ENCODE measurements around the gene NLRC5.
A peak's percentile ranks its signal among the peaks of the same experiment; 100 is the strongest.

NLRC5 gene

DNA sequence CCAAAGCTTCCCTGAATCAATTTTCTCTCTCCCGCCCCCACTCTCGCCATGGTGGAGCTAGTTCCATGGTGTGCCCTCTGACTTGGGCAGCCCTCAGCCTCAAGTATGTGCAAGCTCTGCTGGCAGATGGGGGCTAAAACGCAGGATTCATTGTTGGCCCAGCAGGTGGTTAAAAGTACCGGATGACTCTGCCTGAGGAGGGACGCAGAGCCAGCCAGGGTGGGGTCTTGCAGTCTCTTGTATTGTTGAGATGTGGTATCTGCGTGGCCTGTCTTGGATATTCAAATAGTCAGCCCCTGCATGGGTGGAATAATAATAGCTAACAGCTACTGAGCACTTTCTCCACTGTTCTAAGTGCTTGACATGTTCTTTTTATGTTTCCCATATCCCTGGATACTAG lies 66.3 kb downstream of the NLRC5 start (continued):
- TF ChIP-seq, protein P1, sequence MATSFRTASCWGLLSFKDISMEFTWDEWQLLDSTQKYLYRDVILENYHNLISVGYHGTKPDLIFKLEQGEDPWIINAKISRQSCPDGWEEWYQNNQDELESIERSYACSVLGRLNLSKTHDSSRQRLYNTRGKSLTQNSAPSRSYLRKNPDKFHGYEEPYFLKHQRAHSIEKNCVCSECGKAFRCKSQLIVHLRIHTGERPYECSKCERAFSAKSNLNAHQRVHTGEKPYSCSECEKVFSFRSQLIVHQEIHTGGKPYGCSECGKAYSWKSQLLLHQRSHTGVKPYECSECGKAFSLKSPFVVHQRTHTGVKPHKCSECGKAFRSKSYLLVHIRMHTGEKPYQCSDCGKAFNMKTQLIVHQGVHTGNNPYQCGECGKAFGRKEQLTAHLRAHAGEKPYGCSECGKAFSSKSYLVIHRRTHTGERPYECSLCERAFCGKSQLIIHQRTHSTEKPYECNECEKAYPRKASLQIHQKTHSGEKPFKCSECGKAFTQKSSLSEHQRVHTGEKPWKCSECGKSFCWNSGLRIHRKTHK (tag by site-specific recombination; IDR thresholded peaks at IDR 0.05), result no peak
- no peak for TF ChIP-seq ZNF610 (tag by site-specific recombination; IDR thresholded peaks at IDR 0.05; ENCODE audit: borderline replicate concordance)
- no peak for TF ChIP-seq ZNF629 (tag by site-specific recombination; IDR thresholded peaks at IDR 0.05)
- TF ChIP-seq SETDB1 (IDR thresholded peaks at IDR 0.05; ENCODE audit: insufficient read length, low read length), result no peak
- TF ChIP-seq ZBTB7A (tag by site-specific recombination; IDR thresholded peaks at IDR 0.05; ENCODE audit: low read depth), result no peak

DNA sequence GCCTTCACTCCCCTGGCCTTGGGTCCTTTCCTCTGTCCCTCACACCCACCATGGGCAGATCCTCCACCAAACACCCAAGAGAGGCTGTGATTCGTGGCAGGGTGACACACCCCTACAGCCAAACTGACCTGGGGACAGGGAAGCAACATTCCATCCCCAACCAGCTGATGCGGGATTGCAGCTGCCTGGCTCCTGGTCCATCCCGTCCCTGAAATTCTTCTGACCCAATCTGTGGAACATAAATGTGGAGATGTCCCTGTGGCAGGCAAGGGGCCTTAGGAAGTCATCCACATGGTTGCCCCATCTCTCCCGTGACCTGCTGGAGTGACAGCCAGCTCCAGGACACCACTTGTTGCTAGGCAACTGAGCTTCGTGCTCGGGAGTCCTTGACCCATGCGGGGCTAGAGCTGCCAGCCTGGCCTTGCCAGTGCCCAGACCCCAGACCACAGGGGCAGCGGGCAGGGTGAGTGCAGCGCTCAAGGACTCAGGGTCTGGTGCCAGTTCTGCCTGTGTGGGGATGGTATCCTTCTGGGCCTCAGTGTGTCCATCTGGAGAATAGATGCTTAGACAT lies 69.0 kb downstream of the NLRC5 start:
- no peaks in the 10 kb centered on the region for H3K4me1 ChIP-seq (ENCODE audit: control insufficient read depth, insufficient read depth, low read length)

DNA sequence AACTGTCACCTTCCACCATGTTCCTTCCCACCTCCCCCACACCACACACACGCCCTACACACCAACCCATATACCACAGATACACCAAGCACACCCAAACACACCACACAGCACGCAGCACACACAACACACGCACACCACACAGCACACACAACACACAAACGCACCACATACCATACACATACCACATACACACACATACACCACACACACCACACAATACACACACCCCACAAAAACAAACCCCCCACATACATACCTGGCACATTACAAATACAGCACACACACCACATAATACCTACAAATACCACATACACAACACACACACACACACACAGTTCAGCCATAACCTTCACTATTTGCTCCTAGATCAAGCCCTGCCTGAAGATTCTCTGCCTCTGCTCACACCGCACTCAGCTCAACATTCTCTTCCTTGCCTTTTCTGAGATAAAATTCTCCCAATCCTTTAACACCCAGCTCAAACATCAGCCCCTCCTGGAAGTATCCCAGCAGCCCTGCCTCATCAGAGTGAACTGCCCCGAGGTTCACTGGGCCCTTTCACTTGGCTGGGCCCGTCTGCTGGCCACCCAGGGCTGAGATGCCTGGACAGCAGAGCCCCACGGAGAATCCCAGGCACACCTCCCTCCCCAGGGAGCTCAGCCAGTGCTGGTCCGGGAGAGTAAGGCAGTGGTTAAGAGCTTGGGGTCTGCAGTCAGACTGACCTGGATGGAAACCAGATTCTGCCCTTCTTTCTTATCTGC lies 71.1 kb downstream of the NLRC5 start:
- no peaks in the 10 kb centered on the region for H3K4me1 ChIP-seq (ENCODE audit: control insufficient read depth, insufficient read depth, low read length)
- H3K9me3 ChIP-seq (ENCODE audit: control insufficient read depth, insufficient read depth, low read depth, low read length), result no peaks in the 10 kb centered on the region
- TF ChIP-seq PRDM1 (tag by site-specific recombination; IDR thresholded peaks at IDR 0.05), result 0 out of 2 replicates have a peak, but pooled peaks have one; percentile 4
- TF ChIP-seq ZFP41 (tag by site-specific recombination; IDR thresholded peaks at IDR 0.05; ENCODE audit: borderline replicate concordance), result no peak
- peak; percentile 28; the same call in 1 of the 2 replicates for TF ChIP-seq ZNF211 (tag by site-specific recombination; IDR thresholded peaks at IDR 0.05; ENCODE audit: low read depth)
- TF ChIP-seq ZNF311 (tag by site-specific recombination; IDR thresholded peaks at IDR 0.05; ENCODE audit: borderline replicate concordance), result peak; percentile 53; the same call in 1 of the 2 replicates
- no peak for TF ChIP-seq REPIN1 (tag by site-specific recombination; IDR thresholded peaks at IDR 0.05; ENCODE audit: low read depth)
- TF ChIP-seq ZNF416 (tag by site-specific recombination; IDR thresholded peaks at IDR 0.05), result no peak
- TF ChIP-seq ZNF747 (tag by site-specific recombination; IDR thresholded peaks at IDR 0.05), result peak; percentile 87; the same call in 1 of the 2 replicates
- TF ChIP-seq, protein P2, sequence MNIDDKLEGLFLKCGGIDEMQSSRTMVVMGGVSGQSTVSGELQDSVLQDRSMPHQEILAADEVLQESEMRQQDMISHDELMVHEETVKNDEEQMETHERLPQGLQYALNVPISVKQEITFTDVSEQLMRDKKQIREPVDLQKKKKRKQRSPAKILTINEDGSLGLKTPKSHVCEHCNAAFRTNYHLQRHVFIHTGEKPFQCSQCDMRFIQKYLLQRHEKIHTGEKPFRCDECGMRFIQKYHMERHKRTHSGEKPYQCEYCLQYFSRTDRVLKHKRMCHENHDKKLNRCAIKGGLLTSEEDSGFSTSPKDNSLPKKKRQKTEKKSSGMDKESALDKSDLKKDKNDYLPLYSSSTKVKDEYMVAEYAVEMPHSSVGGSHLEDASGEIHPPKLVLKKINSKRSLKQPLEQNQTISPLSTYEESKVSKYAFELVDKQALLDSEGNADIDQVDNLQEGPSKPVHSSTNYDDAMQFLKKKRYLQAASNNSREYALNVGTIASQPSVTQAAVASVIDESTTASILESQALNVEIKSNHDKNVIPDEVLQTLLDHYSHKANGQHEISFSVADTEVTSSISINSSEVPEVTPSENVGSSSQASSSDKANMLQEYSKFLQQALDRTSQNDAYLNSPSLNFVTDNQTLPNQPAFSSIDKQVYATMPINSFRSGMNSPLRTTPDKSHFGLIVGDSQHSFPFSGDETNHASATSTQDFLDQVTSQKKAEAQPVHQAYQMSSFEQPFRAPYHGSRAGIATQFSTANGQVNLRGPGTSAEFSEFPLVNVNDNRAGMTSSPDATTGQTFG (tag by site-specific recombination; IDR thresholded peaks at IDR 0.05; ENCODE audit: borderline replicate concordance), result 0 out of 2 replicates have a peak, but pooled peaks have one; percentile 23
- peak; percentile 10; the same call in 1 of the 2 replicates for TF ChIP-seq KLF9 (tag by site-specific recombination; IDR thresholded peaks at IDR 0.05; ENCODE audit: low read depth)
- no peak for TF ChIP-seq ZNF510 (tag by site-specific recombination; IDR thresholded peaks at IDR 0.05; ENCODE audit: insufficient replicate concordance)
- TF ChIP-seq ZNF776 (tag by site-specific recombination; IDR thresholded peaks at IDR 0.05; ENCODE audit: borderline replicate concordance), result peak; percentile 44; the same call in 1 of the 2 replicates
- TF ChIP-seq ZNF157 (tag by site-specific recombination; IDR thresholded peaks at IDR 0.05), result peak; percentile 38; the same call in 1 of the 2 replicates
- TF ChIP-seq, protein P3, sequence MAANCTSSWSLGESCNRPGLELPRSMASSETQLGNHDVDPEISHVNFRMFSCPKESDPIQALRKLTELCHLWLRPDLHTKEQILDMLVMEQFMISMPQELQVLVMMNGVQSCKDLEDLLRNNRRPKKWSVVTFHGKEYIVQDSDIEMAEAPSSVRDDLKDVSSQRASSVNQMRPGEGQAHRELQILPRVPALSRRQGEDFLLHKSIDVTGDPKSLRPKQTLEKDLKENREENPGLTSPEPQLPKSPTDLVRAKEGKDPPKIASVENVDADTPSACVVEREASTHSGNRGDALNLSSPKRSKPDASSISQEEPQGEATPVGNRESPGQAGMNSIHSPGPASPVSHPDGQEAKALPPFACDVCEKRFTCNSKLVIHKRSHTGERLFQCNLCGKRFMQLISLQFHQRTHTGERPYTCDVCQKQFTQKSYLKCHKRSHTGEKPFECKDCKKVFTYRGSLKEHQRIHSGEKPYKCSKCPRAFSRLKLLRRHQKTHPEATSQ (tag by site-specific recombination; IDR thresholded peaks at IDR 0.05), result no peak
- 0 out of 2 replicates have a peak, but pooled peaks have one; percentile 28 for TF ChIP-seq EGR2 (tag by site-specific recombination; IDR thresholded peaks at IDR 0.05; ENCODE audit: low read depth)
- TF ChIP-seq ZNF521 (tag by site-specific recombination; IDR thresholded peaks at IDR 0.05), result peak; percentile 37; the same call in 1 of the 2 replicates
- TF ChIP-seq, protein P4, sequence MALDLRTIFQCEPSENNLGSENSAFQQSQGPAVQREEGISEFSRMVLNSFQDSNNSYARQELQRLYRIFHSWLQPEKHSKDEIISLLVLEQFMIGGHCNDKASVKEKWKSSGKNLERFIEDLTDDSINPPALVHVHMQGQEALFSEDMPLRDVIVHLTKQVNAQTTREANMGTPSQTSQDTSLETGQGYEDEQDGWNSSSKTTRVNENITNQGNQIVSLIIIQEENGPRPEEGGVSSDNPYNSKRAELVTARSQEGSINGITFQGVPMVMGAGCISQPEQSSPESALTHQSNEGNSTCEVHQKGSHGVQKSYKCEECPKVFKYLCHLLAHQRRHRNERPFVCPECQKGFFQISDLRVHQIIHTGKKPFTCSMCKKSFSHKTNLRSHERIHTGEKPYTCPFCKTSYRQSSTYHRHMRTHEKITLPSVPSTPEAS (tag by site-specific recombination; IDR thresholded peaks at IDR 0.05), result 0 out of 2 replicates have a peak, but pooled peaks have one; percentile 17
- TF ChIP-seq, protein P5, sequence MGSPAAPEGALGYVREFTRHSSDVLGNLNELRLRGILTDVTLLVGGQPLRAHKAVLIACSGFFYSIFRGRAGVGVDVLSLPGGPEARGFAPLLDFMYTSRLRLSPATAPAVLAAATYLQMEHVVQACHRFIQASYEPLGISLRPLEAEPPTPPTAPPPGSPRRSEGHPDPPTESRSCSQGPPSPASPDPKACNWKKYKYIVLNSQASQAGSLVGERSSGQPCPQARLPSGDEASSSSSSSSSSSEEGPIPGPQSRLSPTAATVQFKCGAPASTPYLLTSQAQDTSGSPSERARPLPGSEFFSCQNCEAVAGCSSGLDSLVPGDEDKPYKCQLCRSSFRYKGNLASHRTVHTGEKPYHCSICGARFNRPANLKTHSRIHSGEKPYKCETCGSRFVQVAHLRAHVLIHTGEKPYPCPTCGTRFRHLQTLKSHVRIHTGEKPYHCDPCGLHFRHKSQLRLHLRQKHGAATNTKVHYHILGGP (tag by site-specific recombination; IDR thresholded peaks at IDR 0.05), result peak; percentile 26; the same call in 1 of the 2 replicates
- no peaks in the 10 kb centered on the region for H3K36me3 ChIP-seq (ENCODE audit: control insufficient read depth in 2 of 2, insufficient read depth in 1 of 2, low read length in 2 of 2)
- ChIA-PET POLR2A (no interaction called here), CTCF (interaction anchor here (1.5 kb wide), 1 partner anchor 96 kb away, joined by 3 read pairs; no protein-coding TSS in a partner anchor)
- no peak overlapping the region for H3K4me3 ChIP-seq (ENCODE audit: low read depth, low read length)
- no peak overlapping the region for H3K27ac ChIP-seq (ENCODE audit: extremely low read depth, low read depth, low read length)

More for the DNA sequence above, 69.0 kb downstream of the NLRC5 start:
- ChIA-PET POLR2A (no interaction called here), CTCF (no interaction called here)
- no peak overlapping the region for H3K4me3 ChIP-seq (ENCODE audit: low read depth, low read length)
- no peak for TF ChIP-seq YY2 (tag by site-specific recombination; IDR thresholded peaks at IDR 0.05)
- peak; percentile 48; the same call in 1 of the 2 replicates for TF ChIP-seq SCRT2 (tag by site-specific recombination; IDR thresholded peaks at IDR 0.05)
- TF ChIP-seq ZEB2 (tag by site-specific recombination; IDR thresholded peaks at IDR 0.05), result no peak
- TF ChIP-seq KLF16 (tag by site-specific recombination; IDR thresholded peaks at IDR 0.05), result no peak
- no peaks in the 10 kb centered on the region for H3K36me3 ChIP-seq (ENCODE audit: control insufficient read depth in 2 of 2, insufficient read depth in 1 of 2, low read length in 2 of 2)
- no peaks in the 10 kb centered on the region for H3K9me3 ChIP-seq (ENCODE audit: control insufficient read depth, insufficient read depth, low read depth, low read length)
- no peak overlapping the region for H3K27ac ChIP-seq (ENCODE audit: extremely low read depth, low read depth, low read length)
